ENCODE data around the gene GRIK4. TPM values are rescaled to one million over a fixed set of nuclear protein-coding genes. Genes with fewer than 3 reads are reported as not detected.

GRIK4 gene
- total and polyA plus RNA-seq, 2 donors (not counting 1 experiment from before 2014, with no cell fraction given) = 0.12 to 0.27 TPM

DNA sequence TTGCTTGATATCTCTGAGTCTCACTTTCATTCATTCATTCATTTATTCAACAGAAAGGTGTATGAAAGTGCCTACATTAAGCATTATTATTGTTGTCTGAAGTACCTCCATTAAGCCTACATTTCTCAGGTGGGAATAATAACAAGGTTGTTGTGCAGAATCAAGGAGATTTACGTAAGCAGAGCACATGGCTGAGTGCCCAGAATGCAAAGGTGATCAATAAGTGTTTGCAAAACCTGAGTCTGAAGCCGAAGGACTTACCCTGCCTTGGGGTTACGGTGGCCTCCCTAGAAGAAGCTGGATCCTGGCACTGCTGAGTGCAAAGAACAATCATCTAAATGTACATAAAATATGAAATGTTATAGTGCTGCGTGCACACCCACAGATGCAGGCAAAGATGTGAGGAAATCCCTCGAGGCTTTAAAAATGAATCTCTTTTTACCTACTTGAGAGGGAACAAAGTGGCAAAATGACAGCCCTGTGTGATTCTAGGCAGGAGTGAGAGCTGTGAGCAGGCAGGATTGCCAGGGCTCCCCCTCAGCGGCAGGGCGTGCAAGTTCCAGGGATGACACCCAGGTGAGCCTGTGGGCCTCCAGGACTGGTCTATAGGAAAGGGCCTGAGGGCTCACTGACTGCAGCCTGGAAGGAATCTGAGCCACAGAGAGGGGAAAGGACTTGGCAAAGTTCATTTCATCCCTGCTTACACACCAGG, 379.2 kb downstream of the GRIK4 start:
- no peak overlapping the region for H3K27ac Mint-ChIP-seq
- H3K9ac ChIP-seq (ENCODE audit: low read length) = no peak overlapping the region
- no peak overlapping the region for H3K27ac ChIP-seq (ENCODE audit: low read length in 2 of 2)
- no peak overlapping the region for H3K4me3 ChIP-seq (ENCODE audit: control extremely low read depth in 1 of 5, extremely low read depth in 1 of 5, insufficient read depth in 1 of 5, low read depth in 2 of 5, low read length in 4 of 5)
- ATAC-seq (ENCODE audit: low read depth) = no peak
- H3K4me2 ChIP-seq (replicated peaks; ENCODE audit: low read depth, low read length, poor library complexity, severe bottlenecking) = no peak overlapping the region
- no peaks in the 10 kb centered on the region for H4K20me1 ChIP-seq (ENCODE audit: control insufficient read depth, insufficient read depth, low read length, poor library complexity, severe bottlenecking)
- CTCF ChIA-PET = no interaction called here
- peaks cover 12% of the 10 kb centered on the region for H3K27me3 Mint-ChIP-seq
- no peaks in the 10 kb centered on the region for H3K4me1 Mint-ChIP-seq
- H3K36me3 ChIP-seq (replicated peaks in 1 of 2; ENCODE audit: control extremely low read depth in 1 of 2, control insufficient read depth in 1 of 2, extremely low read depth in 1 of 2, insufficient read depth in 2 of 2, low read length in 1 of 2) = no peaks in the 10 kb centered on the region
- no peaks in the 10 kb centered on the region for H3K27me3 ChIP-seq (replicated peaks in 1 of 4; ENCODE audit: control extremely low read depth in 1 of 4, control insufficient read depth in 3 of 4, insufficient read depth in 4 of 4, low read length in 3 of 4)
- no peak overlapping the region for H3K4me3 Mint-ChIP-seq
- no peaks in the 10 kb centered on the region for H3K4me1 ChIP-seq (ENCODE audit: control insufficient read depth in 2 of 2, insufficient read depth in 2 of 2, low read length in 2 of 2)
- no peaks in the 10 kb centered on the region for H3K9me3 ChIP-seq (ENCODE audit: control extremely low read depth in 1 of 3, control insufficient read depth in 2 of 3, insufficient read depth in 1 of 3, low read length in 2 of 3)
- POLR2A ChIA-PET = no interaction called here
- TF ChIP-seq, protein P1, sequence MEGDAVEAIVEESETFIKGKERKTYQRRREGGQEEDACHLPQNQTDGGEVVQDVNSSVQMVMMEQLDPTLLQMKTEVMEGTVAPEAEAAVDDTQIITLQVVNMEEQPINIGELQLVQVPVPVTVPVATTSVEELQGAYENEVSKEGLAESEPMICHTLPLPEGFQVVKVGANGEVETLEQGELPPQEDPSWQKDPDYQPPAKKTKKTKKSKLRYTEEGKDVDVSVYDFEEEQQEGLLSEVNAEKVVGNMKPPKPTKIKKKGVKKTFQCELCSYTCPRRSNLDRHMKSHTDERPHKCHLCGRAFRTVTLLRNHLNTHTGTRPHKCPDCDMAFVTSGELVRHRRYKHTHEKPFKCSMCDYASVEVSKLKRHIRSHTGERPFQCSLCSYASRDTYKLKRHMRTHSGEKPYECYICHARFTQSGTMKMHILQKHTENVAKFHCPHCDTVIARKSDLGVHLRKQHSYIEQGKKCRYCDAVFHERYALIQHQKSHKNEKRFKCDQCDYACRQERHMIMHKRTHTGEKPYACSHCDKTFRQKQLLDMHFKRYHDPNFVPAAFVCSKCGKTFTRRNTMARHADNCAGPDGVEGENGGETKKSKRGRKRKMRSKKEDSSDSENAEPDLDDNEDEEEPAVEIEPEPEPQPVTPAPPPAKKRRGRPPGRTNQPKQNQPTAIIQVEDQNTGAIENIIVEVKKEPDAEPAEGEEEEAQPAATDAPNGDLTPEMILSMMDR (IDR thresholded peaks at IDR 0.05) = no peak
- TF ChIP-seq EZH2 (IDR thresholded peaks at IDR 0.05; ENCODE audit: borderline replicate concordance, insufficient read depth, low read depth, low read length, poor library complexity, severe bottlenecking) = no peak
- H3K79me2 ChIP-seq (ENCODE audit: control insufficient read depth, insufficient read depth, low read length) = no peaks in the 10 kb centered on the region
- H3K9me3 Mint-ChIP-seq (ENCODE audit: insufficient read depth) = no peaks in the 10 kb centered on the region
- no peak overlapping the region for H2AFZ ChIP-seq (ENCODE audit: insufficient read depth, low read depth, low read length, poor library complexity, severe bottlenecking)
- WGBS (ENCODE audit: insufficient coverage) = 100% methylated on average over 4 of the region's 7 CpGs
- intact Hi-C loops (cut with micrococcal nuclease) = no loop called here
- no peak for DNase-seq

DNA sequence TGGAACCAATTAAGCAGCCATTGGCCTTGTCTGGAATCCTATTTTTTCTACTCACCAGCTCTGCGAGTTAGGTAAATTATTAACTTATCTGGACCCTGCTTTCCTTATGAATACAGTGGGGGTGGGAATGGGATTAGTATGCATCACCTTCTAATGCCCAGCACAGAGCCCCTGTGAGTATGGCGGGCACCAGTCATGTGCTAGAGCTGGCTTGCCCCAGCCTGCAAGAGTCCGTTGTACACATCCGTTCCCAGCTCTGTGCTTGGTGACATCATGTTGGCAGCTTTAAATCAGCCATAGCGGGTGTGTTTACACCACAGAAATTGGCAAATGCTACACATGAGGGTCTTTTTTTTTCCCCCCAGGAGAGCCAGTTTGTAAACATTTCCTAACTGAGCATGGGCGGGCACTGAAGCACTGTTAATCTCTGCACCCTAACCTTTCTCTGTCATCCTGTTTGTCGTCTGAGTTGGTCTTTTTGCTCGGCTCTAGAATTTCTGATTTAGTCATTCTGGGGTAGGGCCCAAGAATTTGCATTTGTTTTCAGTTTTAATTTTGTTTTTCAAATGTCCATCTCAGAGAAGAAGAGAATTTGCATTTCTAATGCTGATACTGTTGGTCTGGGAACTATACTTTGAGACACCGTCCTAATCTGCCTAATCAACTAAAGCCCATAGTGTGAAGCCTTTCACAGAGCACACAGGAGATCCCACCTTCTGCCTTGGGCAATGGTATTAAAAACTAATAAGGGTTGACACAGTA, 382.1 kb downstream of the GRIK4 start:
- ChIA-PET CTCF (no interaction called here), POLR2A (no interaction called here)
- no peaks in the 10 kb centered on the region for H3K9me3 ChIP-seq (ENCODE audit: control extremely low read depth in 1 of 3, control insufficient read depth in 2 of 3, insufficient read depth in 1 of 3, low read length in 2 of 3)
- H3K9ac ChIP-seq (ENCODE audit: low read length) = no peak overlapping the region
- Mint-ChIP-seq H3K4me1 (no peaks in the 10 kb centered on the region), H3K27ac (no peak overlapping the region), H3K9me3 (ENCODE audit: insufficient read depth) (no peaks in the 10 kb centered on the region), H3K27me3 (peaks cover 9% of the 10 kb centered on the region), H3K4me3 (no peak overlapping the region)
- H3K27me3 ChIP-seq (replicated peaks in 1 of 4; ENCODE audit: control extremely low read depth in 1 of 4, control insufficient read depth in 3 of 4, insufficient read depth in 4 of 4, low read length in 3 of 4) = no peaks in the 10 kb centered on the region
- no peak for ATAC-seq (ENCODE audit: low read depth)
- no peaks in the 10 kb centered on the region for H3K4me1 ChIP-seq (ENCODE audit: control insufficient read depth in 2 of 2, insufficient read depth in 2 of 2, low read length in 2 of 2)
- no peak for TF ChIP-seq EZH2 (IDR thresholded peaks at IDR 0.05; ENCODE audit: borderline replicate concordance, insufficient read depth, low read depth, low read length, poor library complexity, severe bottlenecking)
- TF ChIP-seq, protein P1 (IDR thresholded peaks at IDR 0.05) = no peak
- 85% methylated on average over 7 of the region's 9 CpGs for WGBS (ENCODE audit: insufficient coverage)
- no peak for DNase-seq
- H3K27ac ChIP-seq (ENCODE audit: low read length in 2 of 2) = no peak overlapping the region
- no peaks in the 10 kb centered on the region for H3K79me2 ChIP-seq (ENCODE audit: control insufficient read depth, insufficient read depth, low read length)
- no peak overlapping the region for H3K4me2 ChIP-seq (replicated peaks; ENCODE audit: low read depth, low read length, poor library complexity, severe bottlenecking)
- H3K4me3 ChIP-seq (ENCODE audit: control extremely low read depth in 1 of 5, extremely low read depth in 1 of 5, insufficient read depth in 1 of 5, low read depth in 2 of 5, low read length in 4 of 5) = no peak overlapping the region
- H4K20me1 ChIP-seq (ENCODE audit: control insufficient read depth, insufficient read depth, low read length, poor library complexity, severe bottlenecking) = no peaks in the 10 kb centered on the region
- no peak overlapping the region for H2AFZ ChIP-seq (ENCODE audit: insufficient read depth, low read depth, low read length, poor library complexity, severe bottlenecking)
- intact Hi-C loops (cut with micrococcal nuclease) = no loop called here
- no peaks in the 10 kb centered on the region for H3K36me3 ChIP-seq (replicated peaks in 1 of 2; ENCODE audit: control extremely low read depth in 1 of 2, control insufficient read depth in 1 of 2, extremely low read depth in 1 of 2, insufficient read depth in 2 of 2, low read length in 1 of 2)
